T follicular helper cell (primary cell): ENCODE data around the gene PUSL1.

Experiments used
- DNase-seq: peaks from one replicate; pipeline ENCODE4 v3.0.0-alpha.2; 2020; ENCODE audit warnings: low read depth

PUSL1 gene

DNA sequence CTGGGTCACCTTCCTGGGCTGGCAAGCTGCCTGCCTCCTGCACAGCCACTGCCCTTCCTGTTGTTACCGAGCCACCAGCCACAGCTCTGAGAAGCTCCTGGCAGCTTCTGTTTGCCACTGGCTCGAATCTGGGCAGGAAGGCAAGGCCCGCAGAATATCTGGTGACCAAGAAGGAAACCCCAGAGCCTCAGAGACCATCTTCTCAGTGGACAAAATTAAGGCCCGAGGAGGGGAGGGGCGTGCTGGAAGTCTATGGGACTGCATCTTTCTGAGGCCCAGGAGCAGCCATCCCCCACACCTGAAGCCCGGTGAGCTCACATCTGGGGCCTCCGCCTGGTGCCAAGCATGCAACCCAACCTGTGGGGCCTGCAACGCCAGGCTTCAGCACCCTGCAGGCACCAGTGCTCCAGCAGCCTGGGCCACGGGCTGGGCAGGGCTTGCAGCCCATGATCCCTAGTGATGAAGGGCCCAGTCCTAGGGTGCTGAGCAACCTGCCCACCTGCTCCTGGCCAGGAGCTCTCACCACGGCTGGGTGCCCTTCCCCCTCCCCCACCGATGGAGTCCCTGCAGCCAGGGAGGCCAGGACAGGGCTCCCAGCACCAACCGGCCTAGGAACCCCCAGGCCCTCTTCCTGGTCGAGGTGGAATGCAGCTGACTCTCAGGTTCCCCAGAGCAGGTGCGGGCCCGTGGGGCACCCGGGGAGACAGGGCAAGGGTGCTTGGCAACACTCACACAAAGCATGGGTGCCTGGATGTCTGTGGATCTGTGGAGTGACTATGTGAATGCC lies 17.1 kb downstream of the PUSL1 start:
- DNase-seq = no peak

DNA sequence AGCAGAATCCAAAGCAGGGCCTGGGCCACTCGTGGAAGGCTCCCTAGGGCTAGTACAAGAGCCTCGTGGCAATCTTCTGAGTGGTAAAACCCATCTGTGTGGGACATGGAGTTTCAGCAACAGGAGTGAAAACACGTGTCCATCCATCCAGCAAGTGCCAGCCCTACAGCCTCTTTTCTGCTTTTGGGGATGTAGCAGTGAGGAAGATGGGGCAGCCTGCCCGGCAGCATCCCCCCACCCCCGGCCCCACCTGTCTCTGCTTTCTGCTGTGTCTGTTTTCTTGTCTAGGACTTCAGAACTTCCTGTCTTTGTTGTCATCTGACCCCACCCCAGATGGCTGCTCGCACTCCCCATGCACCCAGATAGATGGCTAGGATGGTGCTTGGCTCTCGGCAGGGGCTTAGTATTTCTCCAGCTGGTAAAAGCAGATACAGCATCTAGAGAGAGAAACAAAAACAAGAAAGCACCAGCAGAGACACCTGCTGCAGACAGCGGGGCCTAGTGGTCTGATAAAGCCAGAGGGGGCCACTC lies 17.7 kb downstream of the PUSL1 start:
- no peak for DNase-seq

GRCh38 chr1:1327291-1327690 lies 18.9 kb downstream of the PUSL1 start:
- no peak for DNase-seq

- no peak for DNase-seq
These were observed 19.9 kb downstream of the PUSL1 start for GRCh38 chr1:1328254-1328653.

DNA sequence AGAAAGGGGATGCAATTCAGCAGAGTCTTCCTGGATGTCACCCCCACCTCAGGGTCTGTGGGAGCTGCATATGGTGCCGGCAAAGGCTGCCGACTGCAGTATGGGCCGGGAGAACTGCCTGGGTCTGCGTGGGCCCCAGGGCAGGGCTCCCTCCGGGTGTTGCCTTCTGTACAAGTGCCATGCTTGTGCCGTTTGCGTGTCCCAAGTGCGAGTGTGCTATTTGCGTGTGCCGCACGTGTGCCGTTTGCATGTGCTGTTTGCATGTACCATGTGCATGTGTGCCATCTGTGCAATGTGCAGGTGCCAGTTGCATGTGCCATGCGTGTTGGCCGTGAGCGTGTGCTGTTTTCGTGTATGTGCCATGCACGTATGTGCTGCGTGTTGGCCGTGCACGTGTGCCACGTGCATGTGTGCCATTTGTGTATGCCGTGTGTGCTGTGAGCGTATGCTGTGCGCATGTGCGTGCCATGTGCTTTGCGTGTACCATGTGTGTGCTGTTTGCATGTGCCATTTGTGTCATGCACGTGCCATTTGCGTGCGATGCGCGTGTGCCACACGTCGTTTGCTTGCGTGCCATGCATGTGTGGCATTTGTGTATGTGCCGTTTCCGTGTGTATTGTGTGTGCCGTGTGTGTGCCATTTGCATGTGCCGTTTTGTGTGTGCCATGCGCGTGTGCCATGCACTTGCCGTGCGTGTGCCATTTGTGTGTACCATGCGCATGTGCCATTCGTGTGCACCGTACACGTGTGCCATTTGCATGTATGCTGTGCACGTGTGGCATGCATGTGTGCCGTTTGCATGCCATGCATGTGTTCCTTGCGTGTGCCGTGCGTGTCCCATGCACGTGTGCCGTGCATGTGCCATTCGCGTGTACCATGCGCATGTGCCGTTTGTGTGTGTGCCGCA lies 21.2 kb downstream of the PUSL1 start:
- no peak for DNase-seq

- DNase-seq = no peak
These were observed 22.1 kb downstream of the PUSL1 start for GRCh38 chr1:1330366-1331067.

DNA sequence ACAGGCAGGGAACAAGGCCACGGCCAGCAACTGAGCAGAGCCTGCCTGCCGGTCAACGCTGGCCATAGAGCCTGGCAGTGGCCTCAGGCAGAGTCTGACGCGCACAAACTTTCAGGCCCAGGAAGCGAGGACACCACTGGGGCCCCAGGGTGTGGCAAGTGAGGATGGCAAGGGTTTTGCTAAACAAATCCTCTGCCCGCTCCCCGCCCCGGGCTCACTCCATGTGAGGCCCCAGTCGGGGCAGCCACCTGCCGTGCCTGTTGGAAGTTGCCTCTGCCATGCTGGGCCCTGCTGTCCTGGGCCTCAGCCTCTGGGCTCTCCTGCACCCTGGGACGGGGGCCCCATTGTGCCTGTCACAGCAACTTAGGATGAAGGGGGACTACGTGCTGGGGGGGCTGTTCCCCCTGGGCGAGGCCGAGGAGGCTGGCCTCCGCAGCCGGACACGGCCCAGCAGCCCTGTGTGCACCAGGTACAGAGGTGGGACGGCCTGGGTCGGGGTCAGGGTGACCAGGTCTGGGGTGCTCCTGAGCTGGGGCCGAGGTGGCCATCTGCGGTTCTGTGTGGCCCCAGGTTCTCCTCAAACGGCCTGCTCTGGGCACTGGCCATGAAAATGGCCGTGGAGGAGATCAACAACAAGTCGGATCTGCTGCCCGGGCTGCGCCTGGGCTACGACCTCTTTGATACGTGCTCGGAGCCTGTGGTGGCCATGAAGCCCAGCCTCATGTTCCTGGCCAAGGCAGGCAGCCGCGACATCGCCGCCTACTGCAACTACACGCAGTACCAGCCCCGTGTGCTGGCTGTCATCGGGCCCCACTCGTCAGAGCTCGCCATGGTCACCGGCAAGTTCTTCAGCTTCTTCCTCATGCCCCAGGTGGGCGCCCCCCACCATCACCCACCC lies 22.9 kb downstream of the PUSL1 start, which contains the start of gene TAS1R3:
TSS of gene TAS1R3 (plus strand) at position 213 of the 898 bp plus-strand sequence. CDS start at position 279, 66 bp downstream.
- no peak for DNase-seq

DNA sequence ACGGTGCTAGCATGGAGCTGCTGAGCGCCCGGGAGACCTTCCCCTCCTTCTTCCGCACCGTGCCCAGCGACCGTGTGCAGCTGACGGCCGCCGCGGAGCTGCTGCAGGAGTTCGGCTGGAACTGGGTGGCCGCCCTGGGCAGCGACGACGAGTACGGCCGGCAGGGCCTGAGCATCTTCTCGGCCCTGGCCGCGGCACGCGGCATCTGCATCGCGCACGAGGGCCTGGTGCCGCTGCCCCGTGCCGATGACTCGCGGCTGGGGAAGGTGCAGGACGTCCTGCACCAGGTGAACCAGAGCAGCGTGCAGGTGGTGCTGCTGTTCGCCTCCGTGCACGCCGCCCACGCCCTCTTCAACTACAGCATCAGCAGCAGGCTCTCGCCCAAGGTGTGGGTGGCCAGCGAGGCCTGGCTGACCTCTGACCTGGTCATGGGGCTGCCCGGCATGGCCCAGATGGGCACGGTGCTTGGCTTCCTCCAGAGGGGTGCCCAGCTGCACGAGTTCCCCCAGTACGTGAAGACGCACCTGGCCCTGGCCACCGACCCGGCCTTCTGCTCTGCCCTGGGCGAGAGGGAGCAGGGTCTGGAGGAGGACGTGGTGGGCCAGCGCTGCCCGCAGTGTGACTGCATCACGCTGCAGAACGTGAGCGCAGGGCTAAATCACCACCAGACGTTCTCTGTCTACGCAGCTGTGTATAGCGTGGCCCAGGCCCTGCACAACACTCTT lies 23.8 kb downstream of the PUSL1 start:
- no peak for DNase-seq

DNA sequence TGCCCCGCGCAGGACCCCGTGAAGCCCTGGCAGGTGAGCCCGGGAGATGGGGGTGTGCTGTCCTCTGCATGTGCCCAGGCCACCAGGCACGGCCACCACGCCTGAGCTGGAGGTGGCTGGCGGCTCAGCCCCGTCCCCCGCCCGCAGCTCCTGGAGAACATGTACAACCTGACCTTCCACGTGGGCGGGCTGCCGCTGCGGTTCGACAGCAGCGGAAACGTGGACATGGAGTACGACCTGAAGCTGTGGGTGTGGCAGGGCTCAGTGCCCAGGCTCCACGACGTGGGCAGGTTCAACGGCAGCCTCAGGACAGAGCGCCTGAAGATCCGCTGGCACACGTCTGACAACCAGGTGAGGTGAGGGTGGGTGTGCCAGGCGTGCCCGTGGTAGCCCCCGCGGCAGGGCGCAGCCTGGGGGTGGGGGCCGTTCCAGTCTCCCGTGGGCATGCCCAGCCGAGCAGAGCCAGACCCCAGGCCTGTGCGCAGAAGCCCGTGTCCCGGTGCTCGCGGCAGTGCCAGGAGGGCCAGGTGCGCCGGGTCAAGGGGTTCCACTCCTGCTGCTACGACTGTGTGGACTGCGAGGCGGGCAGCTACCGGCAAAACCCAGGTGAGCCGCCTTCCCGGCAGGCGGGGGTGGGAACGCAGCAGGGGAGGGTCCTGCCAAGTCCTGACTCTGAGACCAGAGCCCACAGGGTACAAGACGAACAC lies 24.5 kb downstream of the PUSL1 start:
- DNase-seq = no peak

DNA sequence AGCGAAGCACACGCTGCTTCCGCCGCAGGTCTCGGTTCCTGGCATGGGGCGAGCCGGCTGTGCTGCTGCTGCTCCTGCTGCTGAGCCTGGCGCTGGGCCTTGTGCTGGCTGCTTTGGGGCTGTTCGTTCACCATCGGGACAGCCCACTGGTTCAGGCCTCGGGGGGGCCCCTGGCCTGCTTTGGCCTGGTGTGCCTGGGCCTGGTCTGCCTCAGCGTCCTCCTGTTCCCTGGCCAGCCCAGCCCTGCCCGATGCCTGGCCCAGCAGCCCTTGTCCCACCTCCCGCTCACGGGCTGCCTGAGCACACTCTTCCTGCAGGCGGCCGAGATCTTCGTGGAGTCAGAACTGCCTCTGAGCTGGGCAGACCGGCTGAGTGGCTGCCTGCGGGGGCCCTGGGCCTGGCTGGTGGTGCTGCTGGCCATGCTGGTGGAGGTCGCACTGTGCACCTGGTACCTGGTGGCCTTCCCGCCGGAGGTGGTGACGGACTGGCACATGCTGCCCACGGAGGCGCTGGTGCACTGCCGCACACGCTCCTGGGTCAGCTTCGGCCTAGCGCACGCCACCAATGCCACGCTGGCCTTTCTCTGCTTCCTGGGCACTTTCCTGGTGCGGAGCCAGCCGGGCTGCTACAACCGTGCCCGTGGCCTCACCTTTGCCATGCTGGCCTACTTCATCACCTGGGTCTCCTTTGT lies 25.3 kb downstream of the PUSL1 start:
- no peak for DNase-seq

DNA sequence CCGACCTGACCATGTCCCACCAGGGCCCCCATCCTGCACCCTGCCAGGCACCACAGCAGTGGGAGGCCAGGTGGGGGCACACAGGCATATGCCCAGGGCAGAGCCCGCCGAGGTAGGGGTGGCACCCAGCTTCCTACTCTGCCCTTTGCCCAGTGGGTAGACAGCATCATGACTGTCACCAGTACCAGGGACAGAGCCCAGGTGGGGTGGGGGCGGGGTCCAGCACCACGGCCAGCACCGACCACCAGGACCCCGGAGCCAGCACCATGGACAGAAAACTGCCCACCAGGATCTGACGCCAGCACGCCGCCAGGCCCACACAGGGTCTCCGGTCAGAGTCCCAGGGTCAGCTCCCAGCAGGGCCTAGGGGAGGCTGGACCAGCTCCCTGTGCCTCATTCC lies 26.4 kb downstream of the PUSL1 start:
- no peak for DNase-seq

GRCh38 chr1:1335283-1335682 lies 26.9 kb downstream of the PUSL1 start:
- no peak for DNase-seq

GRCh38 chr1:1335792-1336248 lies 27.4 kb downstream of the PUSL1 start:
- DNase-seq = no peak

- no peak for DNase-seq
These were observed 28.0 kb downstream of the PUSL1 start for GRCh38 chr1:1336446-1336845.

DNA sequence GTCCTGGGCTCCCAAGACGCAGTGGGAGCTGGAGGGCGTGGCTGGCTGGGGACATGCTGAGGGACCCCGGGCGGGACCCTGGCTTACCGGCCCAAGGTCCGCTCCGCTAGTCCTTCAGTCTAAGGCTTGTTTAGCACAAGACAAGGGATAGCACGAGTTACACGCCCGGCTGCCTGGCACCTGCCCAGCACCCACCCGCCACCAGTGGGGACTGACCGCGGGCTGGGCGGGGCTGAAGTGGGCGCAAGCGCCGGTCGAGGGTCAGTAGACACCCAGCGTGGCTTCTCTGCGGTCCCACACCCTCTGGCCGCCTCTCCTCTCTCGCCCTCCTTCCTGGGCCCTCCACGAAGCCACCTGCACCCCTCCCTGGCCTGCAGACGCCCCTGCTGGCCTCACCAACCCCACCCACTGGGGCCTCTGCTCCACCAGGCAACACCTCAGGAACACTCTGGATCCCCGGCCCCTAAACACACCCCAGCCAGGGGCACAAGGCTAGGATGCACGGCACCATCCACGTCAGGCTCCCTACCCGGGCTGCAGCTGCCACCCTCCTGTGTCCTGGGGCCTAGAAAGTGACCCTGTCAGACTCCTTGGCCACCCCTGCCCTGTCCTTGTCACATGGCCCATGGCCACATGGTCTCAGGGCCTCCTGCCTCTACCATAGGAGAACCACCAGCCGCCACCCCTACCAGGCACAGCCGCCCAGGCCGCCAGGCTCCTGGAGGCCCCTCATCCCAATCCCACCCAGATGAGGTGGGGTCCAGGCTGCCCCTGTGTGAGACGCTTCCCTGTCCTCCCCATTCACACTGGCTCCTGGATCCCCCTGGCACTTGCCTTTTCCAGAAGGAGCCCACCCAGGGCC lies 28.8 kb downstream of the PUSL1 start:
- DNase-seq = no peak

- peak; percentile 20 for DNase-seq
These were observed 29.4 kb downstream of the PUSL1 start for GRCh38 chr1:1337793-1338147.

GRCh38 chr1:1338278-1338677 lies 29.9 kb downstream of the PUSL1 start:
- DNase-seq = no peak

DNA sequence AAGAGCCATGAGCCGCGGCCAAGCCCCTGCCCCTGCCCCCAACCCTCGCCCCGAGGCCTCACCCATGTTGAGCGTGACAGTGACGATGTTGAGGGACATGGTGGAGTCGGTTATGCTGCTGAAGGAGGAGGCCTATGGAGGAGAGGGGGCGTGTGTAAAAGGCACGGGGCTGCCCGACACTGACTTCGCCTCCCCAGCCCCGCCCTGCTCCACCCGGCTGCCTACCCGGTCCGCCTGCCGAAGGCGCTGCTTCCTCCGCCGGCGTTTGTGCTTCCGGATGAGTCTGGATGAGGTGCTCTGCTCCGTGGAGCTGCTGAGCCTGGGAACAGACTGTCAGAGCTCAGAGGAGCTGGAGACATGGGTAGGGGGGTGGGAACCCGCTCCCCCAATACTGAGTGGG lies 31.8 kb downstream of the PUSL1 start:
- no peak for DNase-seq
